Neural cell (in vitro differentiated cells): ENCODE data around the gene OSGEPL1.

Experiments used
- EP300 ChIP-seq: fragments of 450-650 bp; conservative IDR thresholded peaks from 2 replicates; pipeline ENCODE4 v1.6.1; 2014; ENCODE audit warnings: antibody characterized with exemption, mild to moderate bottlenecking, moderate library complexity; ENCODE audit not compliant: poor library complexity, severe bottlenecking
- EZH2 ChIP-seq: fragments of 200-600, 300-800 bp; shearing (Covaris generic), sonication (generic); IDR thresholded peaks from 2 replicates; pipeline ENCODE4 v1.6.1; 2014; ENCODE audit warnings: antibody characterized with exemption, low read length, borderline replicate concordance, mild to moderate bottlenecking; ENCODE audit not compliant: insufficient read depth, poor library complexity, severe bottlenecking
- MXI1 ChIP-seq: fragments of 450-650 bp; conservative IDR thresholded peaks from 2 replicates; pipeline ENCODE4 v1.6.1; 2014; ENCODE audit warnings: antibody characterized with exemption, mild to moderate bottlenecking; ENCODE audit not compliant: poor library complexity, severe bottlenecking
- RAD21 ChIP-seq: fragments of 450-650 bp; conservative IDR thresholded peaks from 2 replicates; pipeline ENCODE4 v1.6.1; 2014; ENCODE audit warnings: antibody characterized with exemption, mild to moderate bottlenecking, moderate library complexity
- TAF1 ChIP-seq: IDR thresholded peaks from 2 replicates; pipeline ENCODE4 v1.6.1; 2012; ENCODE audit warnings: low read depth
- TF ChIP-seq, protein P1 (sequence below): fragments of 450-650 bp; IDR thresholded peaks from 2 replicates; pipeline ENCODE4 v1.5.1; 2014; ENCODE audit warnings: antibody characterized with exemption, mild to moderate bottlenecking, moderate library complexity; ENCODE audit not compliant: poor library complexity, severe bottlenecking

DNA sequence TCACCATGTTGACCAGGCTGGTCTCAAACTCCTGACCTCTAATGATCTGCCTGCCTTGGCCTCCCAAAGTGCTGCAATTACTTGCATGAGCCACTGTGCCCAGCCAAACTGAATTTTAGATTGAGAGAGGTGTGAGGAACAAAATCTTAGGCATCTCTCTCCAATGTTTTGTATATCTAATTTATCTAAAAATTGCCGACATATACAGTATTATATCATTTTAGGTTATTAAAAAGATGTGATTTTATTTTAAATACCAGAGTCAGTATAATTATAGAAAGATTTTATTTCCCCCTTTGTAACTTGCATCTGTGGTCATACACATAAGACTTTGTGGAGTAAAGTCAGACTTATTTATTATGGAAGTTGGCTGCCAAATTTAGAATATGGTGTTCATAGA is 31.7 kb upstream of the OSGEPL1 start:
- TF ChIP-seq, protein P1, sequence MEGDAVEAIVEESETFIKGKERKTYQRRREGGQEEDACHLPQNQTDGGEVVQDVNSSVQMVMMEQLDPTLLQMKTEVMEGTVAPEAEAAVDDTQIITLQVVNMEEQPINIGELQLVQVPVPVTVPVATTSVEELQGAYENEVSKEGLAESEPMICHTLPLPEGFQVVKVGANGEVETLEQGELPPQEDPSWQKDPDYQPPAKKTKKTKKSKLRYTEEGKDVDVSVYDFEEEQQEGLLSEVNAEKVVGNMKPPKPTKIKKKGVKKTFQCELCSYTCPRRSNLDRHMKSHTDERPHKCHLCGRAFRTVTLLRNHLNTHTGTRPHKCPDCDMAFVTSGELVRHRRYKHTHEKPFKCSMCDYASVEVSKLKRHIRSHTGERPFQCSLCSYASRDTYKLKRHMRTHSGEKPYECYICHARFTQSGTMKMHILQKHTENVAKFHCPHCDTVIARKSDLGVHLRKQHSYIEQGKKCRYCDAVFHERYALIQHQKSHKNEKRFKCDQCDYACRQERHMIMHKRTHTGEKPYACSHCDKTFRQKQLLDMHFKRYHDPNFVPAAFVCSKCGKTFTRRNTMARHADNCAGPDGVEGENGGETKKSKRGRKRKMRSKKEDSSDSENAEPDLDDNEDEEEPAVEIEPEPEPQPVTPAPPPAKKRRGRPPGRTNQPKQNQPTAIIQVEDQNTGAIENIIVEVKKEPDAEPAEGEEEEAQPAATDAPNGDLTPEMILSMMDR, result no peak
- TF ChIP-seq RAD21, result no peak
- TF ChIP-seq EZH2, result no peak
- TF ChIP-seq MXI1, result no peak
- TF ChIP-seq TAF1, result no peak
- no peak for TF ChIP-seq EP300
